Measurements from ENCODE around the gene EXOG.

Gene EXOG

GRCh38 chr3:38555149-38555840, 59.2 kb downstream of the EXOG start:
- Histone ChIP-seq H3K4me1 (ENCODE audit: control insufficient read depth, insufficient read depth, low read length, unreplicated experiment) (no peaks in the 10 kb centered on the region), H3K27me3 (ENCODE audit: insufficient read depth, low read length) (peaks cover 22% of the 10 kb centered on the region), H3K27ac (ENCODE audit: low read depth, low read length) (no peak overlapping the region), H3K79me2 (ENCODE audit: control insufficient read depth, insufficient read depth, low read length, unreplicated experiment) (no peaks in the 10 kb centered on the region), H3K4me3 (ENCODE audit: low read depth, low read length) (no peak overlapping the region), H2AFZ (ENCODE audit: low read length, unreplicated experiment) (no peak overlapping the region), H3K36me3 (ENCODE audit: insufficient read depth, low read length) (no peaks in the 10 kb centered on the region)

- Histone ChIP-seq H2AFZ (ENCODE audit: low read length, unreplicated experiment) (no peak overlapping the region), H3K36me3 (ENCODE audit: insufficient read depth, low read length) (no peaks in the 10 kb centered on the region), H3K27ac (ENCODE audit: low read depth, low read length) (no peak overlapping the region), H3K4me1 (ENCODE audit: control insufficient read depth, insufficient read depth, low read length, unreplicated experiment) (no peaks in the 10 kb centered on the region), H3K27me3 (ENCODE audit: insufficient read depth, low read length) (peaks cover 24% of the 10 kb centered on the region), H3K4me3 (ENCODE audit: low read depth, low read length) (no peak overlapping the region), H3K79me2 (ENCODE audit: control insufficient read depth, insufficient read depth, low read length, unreplicated experiment) (no peaks in the 10 kb centered on the region)
Observed at GRCh38 chr3:38555926-38556325, 59.8 kb downstream of the EXOG start.

GRCh38 chr3:38556640-38557358, 60.7 kb downstream of the EXOG start:
- Histone ChIP-seq H3K36me3 (ENCODE audit: insufficient read depth, low read length) (no peaks in the 10 kb centered on the region), H3K27ac (ENCODE audit: low read depth, low read length) (no peak overlapping the region), H3K4me3 (ENCODE audit: low read depth, low read length) (no peak overlapping the region), H2AFZ (ENCODE audit: low read length, unreplicated experiment) (no peak overlapping the region), H3K79me2 (ENCODE audit: control insufficient read depth, insufficient read depth, low read length, unreplicated experiment) (no peaks in the 10 kb centered on the region), H3K4me1 (ENCODE audit: control insufficient read depth, insufficient read depth, low read length, unreplicated experiment) (no peaks in the 10 kb centered on the region), H3K27me3 (ENCODE audit: insufficient read depth, low read length) (peaks cover 29% of the 10 kb centered on the region)

GRCh38 chr3:38558864-38559263, 62.7 kb downstream of the EXOG start:
- no peak overlapping the region for H3K27ac ChIP-seq (ENCODE audit: low read depth, low read length)
- H3K79me2 ChIP-seq (ENCODE audit: control insufficient read depth, insufficient read depth, low read length, unreplicated experiment) = no peaks in the 10 kb centered on the region
- peaks cover 29% of the 10 kb centered on the region for H3K27me3 ChIP-seq (ENCODE audit: insufficient read depth, low read length)
- no peaks in the 10 kb centered on the region for H3K4me1 ChIP-seq (ENCODE audit: control insufficient read depth, insufficient read depth, low read length, unreplicated experiment)
- H2AFZ ChIP-seq (ENCODE audit: low read length, unreplicated experiment) = no peak overlapping the region
- no peaks in the 10 kb centered on the region for H3K36me3 ChIP-seq (ENCODE audit: insufficient read depth, low read length)
- no peak overlapping the region for H3K4me3 ChIP-seq (ENCODE audit: low read depth, low read length)

- H3K27me3 ChIP-seq (ENCODE audit: insufficient read depth, low read length) = peaks cover 32% of the 10 kb centered on the region
- no peaks in the 10 kb centered on the region for H3K79me2 ChIP-seq (ENCODE audit: control insufficient read depth, insufficient read depth, low read length, unreplicated experiment)
- H3K27ac ChIP-seq (ENCODE audit: low read depth, low read length) = no peak overlapping the region
- H2AFZ ChIP-seq (ENCODE audit: low read length, unreplicated experiment) = no peak overlapping the region
- no peak overlapping the region for H3K4me3 ChIP-seq (ENCODE audit: low read depth, low read length)
- no peaks in the 10 kb centered on the region for H3K4me1 ChIP-seq (ENCODE audit: control insufficient read depth, insufficient read depth, low read length, unreplicated experiment)
- H3K36me3 ChIP-seq (ENCODE audit: insufficient read depth, low read length) = no peaks in the 10 kb centered on the region
Observed at GRCh38 chr3:38560284-38560683, 64.1 kb downstream of the EXOG start.

GRCh38 chr3:38560996-38561717, 65.0 kb downstream of the EXOG start:
- H3K27ac ChIP-seq (ENCODE audit: low read depth, low read length) = no peak overlapping the region
- H3K27me3 ChIP-seq (ENCODE audit: insufficient read depth, low read length) = peaks cover 32% of the 10 kb centered on the region
- H3K79me2 ChIP-seq (ENCODE audit: control insufficient read depth, insufficient read depth, low read length, unreplicated experiment) = no peaks in the 10 kb centered on the region
- no peak overlapping the region for H2AFZ ChIP-seq (ENCODE audit: low read length, unreplicated experiment)
- H3K4me1 ChIP-seq (ENCODE audit: control insufficient read depth, insufficient read depth, low read length, unreplicated experiment) = no peaks in the 10 kb centered on the region
- no peaks in the 10 kb centered on the region for H3K36me3 ChIP-seq (ENCODE audit: insufficient read depth, low read length)
- no peak overlapping the region for H3K4me3 ChIP-seq (ENCODE audit: low read depth, low read length)

- Histone ChIP-seq H3K4me1 (ENCODE audit: control insufficient read depth, insufficient read depth, low read length, unreplicated experiment) (no peaks in the 10 kb centered on the region), H3K79me2 (ENCODE audit: control insufficient read depth, insufficient read depth, low read length, unreplicated experiment) (no peaks in the 10 kb centered on the region), H3K4me3 (ENCODE audit: low read depth, low read length) (no peak overlapping the region), H3K27ac (ENCODE audit: low read depth, low read length) (no peak overlapping the region), H3K27me3 (ENCODE audit: insufficient read depth, low read length) (peaks cover 29% of the 10 kb centered on the region), H3K36me3 (ENCODE audit: insufficient read depth, low read length) (no peaks in the 10 kb centered on the region), H2AFZ (ENCODE audit: low read length, unreplicated experiment) (no peak overlapping the region)
Observed at GRCh38 chr3:38561746-38562466, 65.8 kb downstream of the EXOG start.

- H2AFZ ChIP-seq (ENCODE audit: low read length, unreplicated experiment) = no peak overlapping the region
- H3K79me2 ChIP-seq (ENCODE audit: control insufficient read depth, insufficient read depth, low read length, unreplicated experiment) = no peaks in the 10 kb centered on the region
- no peaks in the 10 kb centered on the region for H3K36me3 ChIP-seq (ENCODE audit: insufficient read depth, low read length)
- no peak overlapping the region for H3K27ac ChIP-seq (ENCODE audit: low read depth, low read length)
- H3K27me3 ChIP-seq (ENCODE audit: insufficient read depth, low read length) = peaks cover 23% of the 10 kb centered on the region; the same call in 1 of the 2 replicates
- H3K4me1 ChIP-seq (ENCODE audit: control insufficient read depth, insufficient read depth, low read length, unreplicated experiment) = no peaks in the 10 kb centered on the region
- H3K4me3 ChIP-seq (ENCODE audit: low read depth, low read length) = no peak overlapping the region
Observed at GRCh38 chr3:38562467-38562925, 66.4 kb downstream of the EXOG start.

- Histone ChIP-seq H2AFZ (ENCODE audit: low read length, unreplicated experiment) (no peak overlapping the region), H3K36me3 (ENCODE audit: insufficient read depth, low read length) (no peaks in the 10 kb centered on the region), H3K27me3 (ENCODE audit: insufficient read depth, low read length) (peaks cover 20% of the 10 kb centered on the region; the same call in 1 of the 2 replicates), H3K4me1 (ENCODE audit: control insufficient read depth, insufficient read depth, low read length, unreplicated experiment) (no peaks in the 10 kb centered on the region), H3K27ac (ENCODE audit: low read depth, low read length) (no peak overlapping the region), H3K79me2 (ENCODE audit: control insufficient read depth, insufficient read depth, low read length, unreplicated experiment) (no peaks in the 10 kb centered on the region), H3K4me3 (ENCODE audit: low read depth, low read length) (no peak overlapping the region)
Observed at GRCh38 chr3:38563070-38563885, 67.1 kb downstream of the EXOG start.

- Histone ChIP-seq H3K36me3 (ENCODE audit: insufficient read depth, low read length) (no peaks in the 10 kb centered on the region), H3K4me1 (ENCODE audit: control insufficient read depth, insufficient read depth, low read length, unreplicated experiment) (no peaks in the 10 kb centered on the region)
Observed at GRCh38 chr3:38563886-38564270, 67.7 kb downstream of the EXOG start.

More at GRCh38 chr3:38563886-38564270, 67.7 kb downstream of the EXOG start:
- H3K79me2 ChIP-seq (ENCODE audit: control insufficient read depth, insufficient read depth, low read length, unreplicated experiment) = no peaks in the 10 kb centered on the region
- no peak overlapping the region for H3K4me3 ChIP-seq (ENCODE audit: low read depth, low read length)
- peaks cover 15% of the 10 kb centered on the region; the same call in 1 of the 2 replicates for H3K27me3 ChIP-seq (ENCODE audit: insufficient read depth, low read length)
- no peak overlapping the region for H3K27ac ChIP-seq (ENCODE audit: low read depth, low read length)
- H2AFZ ChIP-seq (ENCODE audit: low read length, unreplicated experiment) = no peak overlapping the region

Measured in ACC112 (cell line).